HepG2 (cell line): Measurements from ENCODE around the gene RRP12.

Source experiments
- MAFG ChIP-seq: sonication (generic); formaldehyde crosslinking; IDR thresholded peaks from 2 replicates; pipeline ENCODE4 v1.5.1; 2020; ENCODE audit warnings: mild to moderate bottlenecking, missing genetic modification reagents
- MTA1 ChIP-seq: sonication (generic); formaldehyde crosslinking; IDR thresholded peaks from 2 replicates; pipeline ENCODE4 v1.4.0; 2020; ENCODE audit warnings: missing genetic modification reagents, mild to moderate bottlenecking, borderline replicate concordance
- ZFX ChIP-seq: sonication (generic); formaldehyde crosslinking; IDR thresholded peaks from 2 replicates; pipeline ENCODE4 v1.4.0; 2020; ENCODE audit warnings: mild to moderate bottlenecking, low read depth, missing genetic modification reagents, moderate library complexity
- TF ChIP-seq, protein P1 (sequence below), 2 experiments: IDR thresholded peaks; 2 replicates each; pipeline ENCODE4 v1.6.1; 2011 to 2012; ENCODE audit warnings: low read length in 2 of 2, borderline replicate concordance in 1 of 2, low read depth in 1 of 2, mild to moderate bottlenecking in 1 of 2, moderate library complexity in 1 of 2
- TF ChIP-seq, protein P2 (sequence below): sonication (generic); formaldehyde crosslinking; IDR thresholded peaks from 2 replicates; pipeline ENCODE4 v1.5.1; 2020; ENCODE audit warnings: mild to moderate bottlenecking, moderate library complexity, missing genetic modification reagents

DNA sequence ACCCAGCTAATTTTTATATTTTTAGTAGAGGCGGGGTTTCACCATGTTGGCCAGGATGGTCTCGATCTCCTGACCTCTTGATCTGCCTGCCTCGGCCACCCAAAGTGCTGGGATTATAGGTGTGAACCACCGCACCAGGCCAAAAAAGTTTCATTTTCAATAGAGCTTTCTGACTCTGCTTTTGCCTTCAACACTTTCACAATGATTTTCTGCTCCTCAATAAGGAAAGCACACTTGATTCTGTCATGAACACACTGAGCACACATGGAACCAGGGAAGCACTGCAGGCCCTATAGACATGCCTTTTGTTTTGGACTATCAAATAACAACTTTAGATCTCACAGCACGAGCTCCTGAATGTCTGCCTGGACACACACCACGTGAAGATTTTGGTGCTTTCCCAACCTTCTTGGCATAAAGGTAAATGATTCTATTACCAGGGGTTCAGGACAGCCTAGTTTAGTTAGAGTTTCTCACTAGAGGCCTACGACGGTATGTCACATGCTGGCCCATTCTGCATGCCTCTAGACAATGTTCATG, 8.0 kb downstream of the RRP12 start:
- TF ChIP-seq MTA1 (CRISPR knock-in tag) = no peak
- TF ChIP-seq MAFG = no peak
- no peak for TF ChIP-seq ZFX
- TF ChIP-seq, protein P1, sequence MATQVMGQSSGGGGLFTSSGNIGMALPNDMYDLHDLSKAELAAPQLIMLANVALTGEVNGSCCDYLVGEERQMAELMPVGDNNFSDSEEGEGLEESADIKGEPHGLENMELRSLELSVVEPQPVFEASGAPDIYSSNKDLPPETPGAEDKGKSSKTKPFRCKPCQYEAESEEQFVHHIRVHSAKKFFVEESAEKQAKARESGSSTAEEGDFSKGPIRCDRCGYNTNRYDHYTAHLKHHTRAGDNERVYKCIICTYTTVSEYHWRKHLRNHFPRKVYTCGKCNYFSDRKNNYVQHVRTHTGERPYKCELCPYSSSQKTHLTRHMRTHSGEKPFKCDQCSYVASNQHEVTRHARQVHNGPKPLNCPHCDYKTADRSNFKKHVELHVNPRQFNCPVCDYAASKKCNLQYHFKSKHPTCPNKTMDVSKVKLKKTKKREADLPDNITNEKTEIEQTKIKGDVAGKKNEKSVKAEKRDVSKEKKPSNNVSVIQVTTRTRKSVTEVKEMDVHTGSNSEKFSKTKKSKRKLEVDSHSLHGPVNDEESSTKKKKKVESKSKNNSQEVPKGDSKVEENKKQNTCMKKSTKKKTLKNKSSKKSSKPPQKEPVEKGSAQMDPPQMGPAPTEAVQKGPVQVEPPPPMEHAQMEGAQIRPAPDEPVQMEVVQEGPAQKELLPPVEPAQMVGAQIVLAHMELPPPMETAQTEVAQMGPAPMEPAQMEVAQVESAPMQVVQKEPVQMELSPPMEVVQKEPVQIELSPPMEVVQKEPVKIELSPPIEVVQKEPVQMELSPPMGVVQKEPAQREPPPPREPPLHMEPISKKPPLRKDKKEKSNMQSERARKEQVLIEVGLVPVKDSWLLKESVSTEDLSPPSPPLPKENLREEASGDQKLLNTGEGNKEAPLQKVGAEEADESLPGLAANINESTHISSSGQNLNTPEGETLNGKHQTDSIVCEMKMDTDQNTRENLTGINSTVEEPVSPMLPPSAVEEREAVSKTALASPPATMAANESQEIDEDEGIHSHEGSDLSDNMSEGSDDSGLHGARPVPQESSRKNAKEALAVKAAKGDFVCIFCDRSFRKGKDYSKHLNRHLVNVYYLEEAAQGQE (IDR thresholded peaks at IDR 0.05; ENCODE audit: borderline replicate concordance in 1 of 2, low read depth in 1 of 2, low read length in 2 of 2) = no peak
- TF ChIP-seq, protein P2, sequence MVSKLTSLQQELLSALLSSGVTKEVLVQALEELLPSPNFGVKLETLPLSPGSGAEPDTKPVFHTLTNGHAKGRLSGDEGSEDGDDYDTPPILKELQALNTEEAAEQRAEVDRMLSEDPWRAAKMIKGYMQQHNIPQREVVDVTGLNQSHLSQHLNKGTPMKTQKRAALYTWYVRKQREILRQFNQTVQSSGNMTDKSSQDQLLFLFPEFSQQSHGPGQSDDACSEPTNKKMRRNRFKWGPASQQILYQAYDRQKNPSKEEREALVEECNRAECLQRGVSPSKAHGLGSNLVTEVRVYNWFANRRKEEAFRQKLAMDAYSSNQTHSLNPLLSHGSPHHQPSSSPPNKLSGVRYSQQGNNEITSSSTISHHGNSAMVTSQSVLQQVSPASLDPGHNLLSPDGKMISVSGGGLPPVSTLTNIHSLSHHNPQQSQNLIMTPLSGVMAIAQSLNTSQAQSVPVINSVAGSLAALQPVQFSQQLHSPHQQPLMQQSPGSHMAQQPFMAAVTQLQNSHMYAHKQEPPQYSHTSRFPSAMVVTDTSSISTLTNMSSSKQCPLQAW (CRISPR knock-in tag) = no peak
